ENCODE data around the gene PPP1R14B.

Gene PPP1R14B

DNA sequence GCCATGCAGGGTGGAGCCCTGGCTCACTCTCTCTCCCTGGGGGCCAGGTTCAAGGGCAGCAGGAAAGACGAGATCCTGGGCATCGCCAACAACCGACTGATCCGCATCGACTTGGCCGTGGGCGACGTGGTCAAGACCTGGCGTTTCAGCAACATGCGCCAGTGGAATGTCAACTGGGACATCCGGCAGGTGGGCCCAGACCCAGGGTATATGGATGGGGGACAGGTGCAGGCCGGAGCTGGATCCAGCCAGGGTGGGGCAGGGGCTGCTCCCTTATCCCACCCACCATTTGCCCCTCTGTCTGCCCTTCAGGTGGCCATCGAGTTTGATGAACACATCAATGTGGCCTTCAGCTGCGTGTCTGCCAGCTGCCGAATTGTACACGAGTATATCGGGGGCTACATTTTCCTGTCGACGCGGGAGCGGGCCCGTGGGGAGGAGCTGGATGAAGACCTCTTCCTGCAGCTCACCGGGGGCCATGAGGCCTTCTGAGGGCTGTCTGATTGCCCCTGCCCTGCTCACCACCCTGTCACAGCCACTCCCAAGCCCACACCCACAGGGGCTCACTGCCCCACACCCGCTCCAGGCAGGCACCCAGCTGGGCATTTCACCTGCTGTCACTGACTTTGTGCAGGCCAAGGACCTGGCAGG is 23.6 kb downstream of the PPP1R14B start:
- H3K36me3 ChIP-seq (replicated peaks): peaks cover 13% of the 10 kb centered on the region
- in situ Hi-C loops (cut with MboI; ENCODE audit: low sequenced_read_pairs): no loop called here
- no peak overlapping the region for H3K4me3 ChIP-seq
- H3K27me3 ChIP-seq (ENCODE audit: low read depth): no peaks in the 10 kb centered on the region
- peaks cover 3% of the 10 kb centered on the region; the same call in 1 of the 2 replicates for H3K4me1 ChIP-seq
- DNase-seq (ENCODE audit: low spot score in 2 of 2): no peak
- no peaks in the 10 kb centered on the region for H3K9me3 ChIP-seq

DNA sequence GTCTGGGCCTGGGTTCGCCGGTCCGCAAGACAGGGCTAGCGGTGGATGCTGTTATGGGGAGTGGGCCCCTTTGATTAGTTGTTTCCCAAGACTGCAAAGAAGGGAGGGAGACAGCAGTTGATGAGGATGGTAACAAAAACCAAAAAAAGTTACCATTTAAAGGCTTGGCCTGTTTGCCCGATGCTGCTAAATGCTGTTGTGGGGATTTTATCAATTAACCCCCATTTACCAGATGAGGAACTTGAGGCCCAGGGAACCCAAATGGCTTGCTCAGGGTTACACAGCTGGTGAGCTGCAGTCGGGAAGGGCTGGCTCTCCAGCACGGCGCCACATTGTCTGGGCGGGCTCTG is 24.1 kb downstream of the PPP1R14B start:
- no peak overlapping the region for H3K4me3 ChIP-seq
- peaks cover 3% of the 10 kb centered on the region; the same call in 1 of the 2 replicates for H3K4me1 ChIP-seq
- H3K36me3 ChIP-seq (replicated peaks): peaks cover 13% of the 10 kb centered on the region
- no peaks in the 10 kb centered on the region for H3K9me3 ChIP-seq
- H3K27me3 ChIP-seq (ENCODE audit: low read depth): no peaks in the 10 kb centered on the region
- in situ Hi-C loops (cut with MboI; ENCODE audit: low sequenced_read_pairs): no loop called here
- no peak for DNase-seq (ENCODE audit: low spot score in 2 of 2)

DNA sequence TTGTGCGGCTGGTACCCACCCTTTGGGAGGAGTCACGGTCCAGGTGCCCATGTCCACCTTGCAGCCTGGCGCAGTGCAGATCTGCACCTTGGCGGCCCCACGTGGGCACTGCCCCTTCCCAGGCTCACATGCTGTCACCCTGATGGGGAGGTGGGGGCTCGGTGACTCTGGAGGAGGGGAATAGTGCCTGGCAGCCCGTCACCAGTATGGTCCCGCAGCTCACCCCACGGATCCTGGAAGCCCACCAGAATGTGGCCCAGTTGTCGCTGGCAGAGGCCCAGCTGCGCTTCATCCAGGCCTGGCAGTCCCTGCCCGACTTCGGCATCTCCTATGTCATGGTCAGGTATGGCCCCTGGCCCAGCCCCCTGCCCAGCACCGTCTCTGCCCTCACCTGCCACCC is 25.9 kb downstream of the PPP1R14B start:
- peaks cover 13% of the 10 kb centered on the region for H3K36me3 ChIP-seq (replicated peaks)
- H3K9me3 ChIP-seq: no peaks in the 10 kb centered on the region
- H3K27me3 ChIP-seq (ENCODE audit: low read depth): no peaks in the 10 kb centered on the region
- H3K4me3 ChIP-seq: no peak overlapping the region
- in situ Hi-C loops (cut with MboI; ENCODE audit: low sequenced_read_pairs): no loop called here
- no peak for DNase-seq (ENCODE audit: low spot score in 2 of 2)
- H3K4me1 ChIP-seq: peaks cover 3% of the 10 kb centered on the region; the same call in 1 of the 2 replicates

DNA sequence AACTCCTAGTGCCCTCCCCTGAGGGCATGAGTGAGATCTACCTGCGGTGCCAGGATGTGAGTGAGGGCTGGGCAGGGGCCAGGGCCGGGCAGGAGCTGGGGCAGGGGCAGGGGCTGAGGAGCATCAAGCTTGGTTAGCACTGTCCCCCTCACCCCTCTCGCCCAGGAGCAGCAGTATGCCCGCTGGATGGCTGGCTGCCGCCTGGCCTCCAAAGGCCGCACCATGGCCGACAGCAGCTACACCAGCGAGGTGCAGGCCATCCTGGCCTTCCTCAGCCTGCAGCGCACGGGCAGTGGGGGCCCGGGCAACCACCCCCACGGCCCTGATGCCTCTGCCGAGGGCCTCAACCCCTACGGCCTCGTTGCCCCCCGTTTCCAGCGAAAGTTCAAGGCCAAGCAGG is 26.5 kb downstream of the PPP1R14B start:
- H3K27me3 ChIP-seq (ENCODE audit: low read depth): no peaks in the 10 kb centered on the region
- peaks cover 2% of the 10 kb centered on the region; the same call in 1 of the 2 replicates for H3K4me1 ChIP-seq
- H3K36me3 ChIP-seq (replicated peaks): peaks cover 13% of the 10 kb centered on the region
- in situ Hi-C loops (cut with MboI; ENCODE audit: low sequenced_read_pairs): no loop called here
- H3K4me3 ChIP-seq: no peak overlapping the region
- H3K9me3 ChIP-seq: no peaks in the 10 kb centered on the region
- no peak for DNase-seq (ENCODE audit: low spot score in 2 of 2)

DNA sequence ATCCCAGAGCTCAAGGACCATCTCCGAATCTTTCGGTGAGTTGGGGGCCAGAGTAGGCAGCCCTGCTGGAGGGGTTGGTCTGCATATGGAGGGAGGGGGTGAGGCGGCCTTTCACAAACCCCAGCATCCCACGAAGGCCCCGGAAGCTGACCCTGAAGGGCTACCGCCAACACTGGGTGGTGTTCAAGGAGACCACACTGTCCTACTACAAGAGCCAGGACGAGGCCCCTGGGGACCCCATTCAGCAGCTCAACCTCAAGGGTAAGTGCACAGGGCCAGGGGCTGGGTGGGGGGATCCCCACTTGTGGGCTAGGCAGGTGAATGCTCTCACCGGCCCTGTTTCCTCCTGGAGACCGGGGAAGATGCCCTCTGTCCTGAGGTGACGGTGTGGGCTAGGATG is 27.0 kb downstream of the PPP1R14B start:
- no peak overlapping the region for H3K4me3 ChIP-seq
- DNase-seq (ENCODE audit: low spot score in 2 of 2): no peak
- H3K27me3 ChIP-seq (ENCODE audit: low read depth): no peaks in the 10 kb centered on the region
- H3K36me3 ChIP-seq (replicated peaks): peaks cover 13% of the 10 kb centered on the region
- in situ Hi-C loops (cut with MboI; ENCODE audit: low sequenced_read_pairs): no loop called here
- no peaks in the 10 kb centered on the region for H3K9me3 ChIP-seq
- no peaks in the 10 kb centered on the region for H3K4me1 ChIP-seq

DNA sequence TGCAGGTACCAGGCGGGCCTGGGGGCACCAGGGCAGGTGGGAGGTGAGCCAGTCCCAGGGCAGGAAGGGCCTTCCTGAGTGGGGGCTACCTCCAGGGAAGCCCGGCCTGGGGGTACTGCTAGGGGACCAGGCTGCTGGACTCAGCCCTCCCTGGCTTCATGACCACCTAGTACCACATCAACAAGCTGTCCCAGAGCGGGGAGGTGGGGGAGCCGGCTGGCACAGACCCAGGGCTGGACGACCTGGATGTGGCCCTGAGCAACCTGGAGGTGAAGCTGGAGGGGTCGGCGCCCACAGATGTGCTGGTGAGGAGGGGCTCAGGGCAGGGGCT is 27.4 kb downstream of the PPP1R14B start:
- no peak for DNase-seq (ENCODE audit: low spot score in 2 of 2)
- no peak overlapping the region for H3K4me3 ChIP-seq
- H3K9me3 ChIP-seq: no peaks in the 10 kb centered on the region
- H3K4me1 ChIP-seq: no peaks in the 10 kb centered on the region
- in situ Hi-C loops (cut with MboI; ENCODE audit: low sequenced_read_pairs): no loop called here
- H3K27me3 ChIP-seq (ENCODE audit: low read depth): no peaks in the 10 kb centered on the region
- peaks cover 13% of the 10 kb centered on the region for H3K36me3 ChIP-seq (replicated peaks)

DNA sequence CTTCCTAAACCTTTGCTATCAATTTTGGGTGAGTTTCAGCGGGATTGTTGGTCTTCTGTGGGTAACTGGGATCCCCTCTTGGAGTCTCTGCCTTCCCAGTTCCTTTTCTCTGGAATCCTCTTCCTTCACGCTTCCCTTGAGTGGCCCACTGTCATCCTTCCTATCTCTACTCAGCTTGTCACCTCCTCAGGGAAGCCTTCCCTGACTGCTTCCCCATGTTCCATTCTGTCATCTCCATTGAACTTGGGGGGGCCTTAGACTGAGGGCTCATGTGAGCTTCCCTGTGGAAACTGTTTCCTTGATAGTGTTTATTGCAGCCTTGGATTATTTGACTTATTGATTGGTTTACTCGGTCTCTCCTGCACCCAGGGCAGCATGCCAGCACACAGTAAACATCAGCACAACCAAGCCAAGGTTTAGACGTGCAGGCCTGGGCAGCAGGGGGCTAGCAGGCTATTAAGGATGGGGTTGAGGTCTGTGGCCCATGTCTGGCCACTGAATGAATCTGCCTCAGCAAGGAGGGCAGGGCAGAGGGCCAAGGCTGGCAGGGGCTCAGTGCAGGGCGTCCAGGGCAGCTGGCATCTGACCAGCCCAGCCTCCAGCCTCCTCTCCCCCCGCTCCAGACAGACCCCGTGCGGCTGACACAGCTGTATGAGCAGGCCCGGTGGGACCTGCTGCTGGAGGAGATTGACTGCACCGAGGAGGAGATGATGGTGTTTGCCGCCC is 28.0 kb downstream of the PPP1R14B start:
- DNase-seq (ENCODE audit: low spot score in 2 of 2): no peak
- Histone ChIP-seq H3K36me3 (replicated peaks) (peaks cover 11% of the 10 kb centered on the region), H3K4me3 (no peak overlapping the region), H3K4me1 (no peaks in the 10 kb centered on the region), H3K27me3 (ENCODE audit: low read depth) (no peaks in the 10 kb centered on the region), H3K9me3 (no peaks in the 10 kb centered on the region)
- in situ Hi-C loops (cut with MboI; ENCODE audit: low sequenced_read_pairs): no loop called here

DNA sequence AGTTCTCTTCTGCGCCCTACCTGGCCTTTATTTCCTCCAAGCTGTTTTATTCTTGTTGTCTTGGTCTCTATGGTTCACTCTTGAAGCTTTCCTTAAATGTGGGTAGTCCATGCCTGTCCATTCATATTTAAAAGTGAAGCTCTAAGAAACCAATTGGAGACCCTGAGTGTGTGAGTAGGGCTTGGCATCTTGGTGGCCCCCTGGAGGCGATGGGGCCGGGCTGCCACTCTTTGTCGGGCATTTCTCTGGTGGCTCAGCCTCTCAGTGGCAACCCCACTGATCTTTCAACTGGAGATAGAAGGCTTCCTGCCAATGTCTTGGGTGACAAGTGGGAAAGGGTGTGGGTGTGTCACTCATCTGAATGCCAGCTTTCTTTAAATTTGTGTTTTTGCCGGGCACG is 29.9 kb downstream of the PPP1R14B start:
- in situ Hi-C loops (cut with MboI; ENCODE audit: low sequenced_read_pairs): no loop called here
- no peak for DNase-seq (ENCODE audit: low spot score in 2 of 2)
- Histone ChIP-seq H3K27me3 (ENCODE audit: low read depth) (no peaks in the 10 kb centered on the region), H3K4me1 (no peaks in the 10 kb centered on the region), H3K36me3 (replicated peaks) (peaks cover 4% of the 10 kb centered on the region; the same call in 1 of the 2 replicates), H3K9me3 (no peaks in the 10 kb centered on the region), H3K4me3 (no peak overlapping the region)

DNA sequence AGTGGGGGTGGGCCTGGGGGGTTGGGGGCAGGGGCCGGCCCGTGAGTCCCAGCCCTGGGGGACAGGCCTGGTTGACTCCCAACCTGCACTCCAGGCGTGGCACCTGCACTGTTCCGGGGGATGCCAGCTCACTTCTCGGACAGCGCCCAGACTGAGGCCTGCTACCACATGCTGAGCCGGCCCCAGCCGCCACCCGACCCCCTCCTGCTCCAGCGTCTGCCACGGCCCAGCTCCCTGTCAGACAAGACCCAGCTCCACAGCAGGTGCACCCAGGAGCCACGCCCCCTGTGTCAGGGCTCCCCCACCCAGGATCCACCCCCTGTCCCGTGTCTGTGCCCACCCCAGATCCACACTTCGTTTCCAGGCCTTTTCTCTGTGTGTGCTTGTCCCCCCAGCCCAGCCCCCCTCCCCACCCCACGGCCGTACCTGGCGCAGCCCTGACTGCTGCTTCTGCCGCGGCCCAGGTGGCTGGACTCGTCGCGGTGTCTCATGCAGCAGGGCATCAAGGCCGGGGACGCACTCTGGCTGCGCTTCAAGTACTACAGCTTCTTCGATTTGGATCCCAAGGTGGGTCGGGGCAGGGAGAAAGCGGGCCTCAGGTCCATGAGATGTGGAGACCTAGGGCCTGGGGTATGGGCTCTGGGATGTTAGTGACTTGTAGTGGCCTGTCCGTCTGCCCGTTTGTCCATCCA is 35.4 kb downstream of the PPP1R14B start:
- Histone ChIP-seq H3K4me3 (no peak overlapping the region), H3K27me3 (ENCODE audit: low read depth) (no peaks in the 10 kb centered on the region), H3K36me3 (replicated peaks) (peaks cover 15% of the 10 kb centered on the region), H3K4me1 (no peaks in the 10 kb centered on the region), H3K9me3 (no peaks in the 10 kb centered on the region)
- DNase-seq (ENCODE audit: low spot score in 2 of 2): no peak
- in situ Hi-C loops (cut with MboI; ENCODE audit: low sequenced_read_pairs): no loop called here

DNA sequence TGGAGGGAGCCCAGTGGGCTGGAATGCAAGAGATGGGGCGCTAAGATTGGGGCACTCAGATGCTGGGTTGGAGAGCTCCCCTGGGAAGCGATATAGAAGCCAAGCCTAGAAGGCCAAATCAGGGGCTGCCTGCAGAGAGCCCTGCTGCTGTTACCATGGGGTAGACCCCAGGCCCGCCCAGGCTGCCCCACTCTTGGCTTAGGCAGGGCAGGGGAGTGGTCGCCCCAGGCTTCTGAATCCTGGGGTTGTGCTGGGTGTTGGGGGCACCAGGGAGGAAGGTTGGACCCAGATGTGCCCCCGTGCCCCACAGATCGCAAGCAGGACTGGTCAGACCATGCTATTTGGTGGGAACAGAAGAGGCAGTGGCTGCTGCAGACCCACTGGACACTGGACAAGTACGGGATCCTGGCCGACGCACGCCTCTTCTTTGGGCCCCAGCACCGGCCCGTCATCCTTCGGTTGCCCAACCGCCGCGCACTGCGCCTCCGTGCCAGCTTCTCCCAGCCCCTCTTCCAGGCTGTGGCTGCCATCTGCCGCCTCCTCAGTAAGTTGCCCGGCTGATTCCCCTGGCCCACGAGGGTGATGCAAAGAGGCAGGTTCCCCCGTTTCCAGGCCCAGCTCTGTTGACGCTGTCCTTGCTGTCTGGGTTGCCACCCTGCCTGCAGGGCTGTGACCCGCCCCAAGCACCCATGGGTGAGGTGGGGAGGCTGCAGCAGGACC is 36.3 kb downstream of the PPP1R14B start:
- no peaks in the 10 kb centered on the region for H3K9me3 ChIP-seq
- no peak for DNase-seq (ENCODE audit: low spot score in 2 of 2)
- H3K4me3 ChIP-seq: no peak overlapping the region
- in situ Hi-C loops (cut with MboI; ENCODE audit: low sequenced_read_pairs): no loop called here
- no peaks in the 10 kb centered on the region for H3K27me3 ChIP-seq (ENCODE audit: low read depth)
- H3K4me1 ChIP-seq: no peaks in the 10 kb centered on the region
- H3K36me3 ChIP-seq (replicated peaks): peaks cover 23% of the 10 kb centered on the region

DNA sequence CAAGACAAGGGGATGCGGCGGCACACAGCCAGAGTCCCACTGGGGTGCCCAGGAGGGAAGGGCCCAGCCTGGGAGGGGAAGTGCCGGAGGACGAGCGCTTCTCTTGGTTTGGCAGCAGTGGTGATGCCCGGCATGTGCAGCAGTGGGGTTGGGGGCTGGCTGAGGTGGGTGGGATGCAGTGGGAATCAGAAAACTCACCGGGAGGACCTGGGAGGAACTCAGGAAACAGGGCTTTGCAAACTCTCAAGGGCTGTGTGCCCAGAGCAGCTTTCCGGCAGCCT is 37.2 kb downstream of the PPP1R14B start:
- DNase-seq (ENCODE audit: low spot score in 2 of 2): no peak
- peaks cover 33% of the 10 kb centered on the region for H3K36me3 ChIP-seq (replicated peaks)

DNA sequence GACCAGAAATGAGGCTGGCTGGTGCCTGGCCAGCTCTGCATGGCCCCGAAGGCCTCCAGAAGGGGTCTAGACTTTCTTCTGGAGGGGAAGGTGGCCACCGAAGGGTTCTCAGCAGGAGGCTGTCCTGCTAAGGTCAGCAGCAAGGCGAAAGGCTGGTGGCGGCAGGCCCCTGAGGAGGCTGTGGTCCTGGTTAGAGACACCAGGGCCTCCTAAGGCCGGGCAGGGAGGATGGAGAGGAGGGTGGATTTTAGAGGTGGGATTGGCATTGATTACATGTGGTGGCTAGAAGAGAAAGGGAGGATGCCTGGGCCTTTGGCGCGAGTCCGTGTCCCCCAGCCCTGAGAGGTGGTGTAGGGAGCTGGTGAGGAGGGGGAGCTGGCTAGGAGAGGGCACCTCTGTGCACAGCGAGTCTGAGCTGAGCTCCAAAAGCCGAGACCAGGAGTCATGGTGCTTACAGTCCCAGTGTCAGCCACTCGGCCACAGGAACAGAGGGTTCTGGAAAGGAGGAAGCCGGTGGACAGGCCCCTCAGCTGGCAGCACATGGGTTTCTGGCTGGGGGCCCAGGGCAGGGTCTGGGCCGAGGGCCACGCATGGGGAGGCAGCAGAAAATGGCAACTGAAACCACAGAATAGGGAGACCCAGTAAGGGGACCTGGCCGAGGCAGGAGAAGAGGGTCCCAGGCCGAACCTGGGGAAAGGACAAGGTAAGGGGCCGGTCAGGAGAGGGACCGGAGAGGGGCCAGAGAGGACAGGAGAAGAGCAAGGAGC is 37.8 kb downstream of the PPP1R14B start:
- Histone ChIP-seq H3K4me3 (no peak overlapping the region), H3K36me3 (replicated peaks) (peaks cover 38% of the 10 kb centered on the region), H3K9me3 (no peaks in the 10 kb centered on the region)

More for the DNA sequence above, 37.2 kb downstream of the PPP1R14B start:
- no peaks in the 10 kb centered on the region for H3K9me3 ChIP-seq
- H3K4me1 ChIP-seq: no peaks in the 10 kb centered on the region
- no peak overlapping the region for H3K4me3 ChIP-seq
- no peaks in the 10 kb centered on the region for H3K27me3 ChIP-seq (ENCODE audit: low read depth)
- in situ Hi-C loops (cut with MboI; ENCODE audit: low sequenced_read_pairs): no loop called here

DNA sequence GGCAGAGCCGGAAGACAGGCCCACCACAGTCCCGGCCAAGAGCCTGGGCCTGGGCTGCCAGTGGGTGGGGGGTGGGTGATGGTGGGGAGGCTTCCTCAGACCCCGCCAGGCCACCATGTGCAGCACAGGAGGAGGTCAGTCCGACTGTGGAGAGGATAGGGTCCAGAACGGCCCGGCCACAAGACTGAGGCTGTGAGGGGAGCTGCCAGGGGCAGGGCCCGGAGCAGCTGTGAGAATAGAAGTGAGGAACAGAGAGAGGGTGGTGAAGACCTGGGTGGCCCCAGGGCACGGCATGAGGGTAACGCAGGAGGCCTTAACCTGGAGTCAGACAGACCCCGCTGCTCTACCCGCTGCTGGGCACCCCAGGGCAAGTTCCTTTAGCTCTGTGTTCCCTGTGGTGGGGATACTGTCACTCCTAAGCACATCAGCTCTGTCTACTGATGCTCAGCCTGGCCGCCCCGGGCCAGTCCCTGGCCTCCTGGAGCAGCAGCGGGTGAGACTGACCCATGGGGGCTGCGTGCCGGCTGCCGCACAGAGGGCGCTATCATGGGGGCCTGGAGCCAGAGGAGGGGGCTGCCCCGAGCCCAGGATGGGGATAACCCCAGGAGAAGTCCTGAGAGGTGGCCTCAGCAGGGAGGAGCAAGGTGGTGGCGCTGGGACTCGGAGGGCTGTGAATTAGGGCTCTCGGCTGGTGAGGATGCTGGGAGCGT is 38.5 kb downstream of the PPP1R14B start:
- H3K4me1 ChIP-seq: no peaks in the 10 kb centered on the region
- no peak for DNase-seq (ENCODE audit: low spot score in 2 of 2)
- H3K9me3 ChIP-seq: no peaks in the 10 kb centered on the region
- H3K27me3 ChIP-seq (ENCODE audit: low read depth): no peaks in the 10 kb centered on the region
- in situ Hi-C loops (cut with MboI; ENCODE audit: low sequenced_read_pairs): no loop called here
- peaks cover 46% of the 10 kb centered on the region for H3K36me3 ChIP-seq (replicated peaks)
- no peak overlapping the region for H3K4me3 ChIP-seq

More for the DNA sequence above, 37.8 kb downstream of the PPP1R14B start:
- Histone ChIP-seq H3K4me1 (no peaks in the 10 kb centered on the region), H3K27me3 (ENCODE audit: low read depth) (no peaks in the 10 kb centered on the region)
- in situ Hi-C loops (cut with MboI; ENCODE audit: low sequenced_read_pairs): no loop called here
- DNase-seq (ENCODE audit: low spot score in 2 of 2): no peak

Measured in HAP-1 (cell line).